H1 (cell line): ENCODE results near the gene TXNL4A. TPM values are rescaled to one million over a fixed set of nuclear protein-coding genes. Genes with fewer than 3 reads are reported as not detected.

ENCODE experiments used
- CTCF ChIA-PET: fragments of 300-600 bp; sonication (Branson Sonifier 250); formaldehyde crosslinking; loops from one replicate; lab custom pipeline; 2021; ENCODE audit not compliant: partially characterized antibody; lab: Charles Lee
- POLR2A ChIA-PET: fragments of 300-600 bp; sonication (Branson Sonifier 250); formaldehyde crosslinking; loops from one replicate; lab custom pipeline; 2021; ENCODE audit warnings: inconsistent platforms; ENCODE audit not compliant: partially characterized antibody; lab: Charles Lee
- DNase-seq, 2 experiments: peaks; one replicate each; pipeline versions ENCODE4 v3.0.0 to v3.0.0-alpha.2; 2010 to 2022; ENCODE audit warnings: low spot score in 2 of 2, low read depth in 1 of 2, mixed read lengths in 1 of 2
- FAIRE-seq: peaks from 2 replicates; lab custom pipeline; 2011; peaks lifted over from hg19 to GRCh38; lab: Jason Lieb, UNC
- H2AFZ ChIP-seq: 2 replicates; pipeline ENCODE4 v1.8.1; 2012; ENCODE audit warnings: low read length, inconsistent platforms
- H2AK5ac ChIP-seq: 2 replicates; pipeline ENCODE4 v1.6.1; 2013; ENCODE audit warnings: low read depth, low read length
- H2BK120ac ChIP-seq: replicated peaks from 2 replicates; pipeline ENCODE3; 2013; ENCODE audit warnings: low read depth, low read length, inconsistent platforms
- H2BK12ac ChIP-seq: 2 replicates; pipeline ENCODE4 v1.6.1; 2013; ENCODE audit warnings: low read depth, low read length
- H2BK15ac ChIP-seq: 2 replicates; pipeline ENCODE4 v1.6.1; 2013; ENCODE audit warnings: low read length
- H2BK20ac ChIP-seq: 2 replicates; pipeline ENCODE4 v1.6.1; 2013; ENCODE audit warnings: low read length
- H2BK5ac ChIP-seq: 2 replicates; pipeline ENCODE4 v1.6.1; 2013; ENCODE audit warnings: low read depth, low read length
- H3K14ac ChIP-seq: 2 replicates; pipeline ENCODE4 v1.6.1; 2013; ENCODE audit warnings: inconsistent platforms; ENCODE audit not compliant: insufficient read length
- H3K18ac ChIP-seq: 2 replicates; pipeline ENCODE4 v1.6.1; 2013; ENCODE audit warnings: low read length; ENCODE audit errors: extremely low read depth
- H3K23ac ChIP-seq: 2 replicates; pipeline ENCODE4 v1.6.1; 2013; ENCODE audit warnings: inconsistent platforms; ENCODE audit not compliant: insufficient read length
- H3K23me2 ChIP-seq: 2 replicates; pipeline ENCODE4 v1.6.1; 2013; ENCODE audit warnings: low read depth, low read length
- H3K27ac ChIP-seq: 2 replicates; pipeline ENCODE4 v1.6.1; 2011; ENCODE audit warnings: low read depth, low read length, inconsistent platforms
- H3K27me3 ChIP-seq, 4 experiments: replicated peaks in 1 of 4; 1 replicate in 1 of 4; 2 replicates in 3 of 4; pipeline versions ENCODE4 v1.6.1 to v1.8.1; 2011 to 2013; ENCODE audit warnings: low read length in 3 of 4, mild to moderate bottlenecking in 3 of 4, inconsistent platforms in 2 of 4, mixed read lengths in 2 of 4, moderate library complexity in 1 of 4; ENCODE audit not compliant: control insufficient read depth in 3 of 4, insufficient read depth in 3 of 4; ENCODE audit errors: extremely low read depth in 1 of 4
- H3K36me3 ChIP-seq, 4 experiments: 2 replicates each; pipeline versions ENCODE4 v1.6.1 to v1.8.1; 2011 to 2013; ENCODE audit warnings: mild to moderate bottlenecking in 4 of 4, low read length in 3 of 4, moderate library complexity in 2 of 4, control low read depth in 1 of 4, inconsistent platforms in 1 of 4; ENCODE audit not compliant: insufficient read depth in 4 of 4, control insufficient read depth in 2 of 4
- H3K4ac ChIP-seq: replicated peaks from 2 replicates; pipeline ENCODE3; 2013; ENCODE audit warnings: low read length, low read depth, mixed read lengths, inconsistent platforms; ENCODE audit not compliant: insufficient read length
- H3K4me1 ChIP-seq, 4 experiments: replicated peaks in 1 of 4; 1 replicate in 1 of 4; 2 replicates in 3 of 4; pipeline versions ENCODE4 v1.6.1 to v1.8.1; 2011 to 2013; ENCODE audit warnings: low read length in 3 of 4, inconsistent platforms in 2 of 4, mixed read lengths in 1 of 4; ENCODE audit not compliant: insufficient read depth in 4 of 4, control insufficient read depth in 3 of 4
- H3K4me2 ChIP-seq, 2 experiments: 2 replicates each; pipeline versions ENCODE4 v1.6.1 to v1.8.1; 2011 to 2013; ENCODE audit warnings: low read depth in 2 of 2, low read length in 2 of 2, control low read depth in 1 of 2, inconsistent platforms in 1 of 2, mild to moderate bottlenecking in 1 of 2; ENCODE audit not compliant: insufficient read depth in 1 of 2
- H3K4me3 ChIP-seq, 4 experiments: fragments of 200-600, 300-600 bp in 1 of 4; sonication (generic), shearing (Covaris generic), sonication (Bioruptor Twin) in 1 of 4; 2 replicates each; pipeline versions ENCODE4 v1.5.1 to v1.8.1; 2011 to 2016; ENCODE audit warnings: low read length in 4 of 4, low read depth in 3 of 4, control low read depth in 2 of 4, inconsistent platforms in 2 of 4, mild to moderate bottlenecking in 2 of 4, mixed read lengths in 1 of 4, moderate library complexity in 1 of 4; ENCODE audit not compliant: insufficient read depth in 2 of 4; ENCODE audit errors: extremely low read depth in 1 of 4
- H3K56ac ChIP-seq: replicated peaks from 2 replicates; pipeline ENCODE3; 2013; ENCODE audit warnings: low read depth, mild to moderate bottlenecking, mixed read lengths, low read length, inconsistent platforms; ENCODE audit not compliant: insufficient read length
- H3K79me1 ChIP-seq: 2 replicates; pipeline ENCODE4 v1.6.1; 2013; ENCODE audit warnings: low read depth, low read length, control low read depth
- H3K79me2 ChIP-seq, 2 experiments: 2 replicates each; pipeline versions ENCODE4 v1.6.1 to v1.8.1; 2012 to 2013; ENCODE audit warnings: low read length in 2 of 2, mild to moderate bottlenecking in 2 of 2, inconsistent platforms in 1 of 2; ENCODE audit not compliant: insufficient read depth in 2 of 2, control insufficient read depth in 1 of 2
- H3K9ac ChIP-seq, 4 experiments: replicated peaks in 1 of 4; 1 replicate in 1 of 4; 2 replicates in 3 of 4; pipeline versions ENCODE4 v1.6.1 to v1.8.1; 2011 to 2013; ENCODE audit warnings: low read depth in 3 of 4, low read length in 3 of 4, control low read depth in 2 of 4, mild to moderate bottlenecking in 2 of 4, moderate library complexity in 2 of 4, inconsistent platforms in 1 of 4; ENCODE audit errors: extremely low read depth in 1 of 4
- H3K9me3 ChIP-seq, 2 experiments: 2 replicates each; pipeline versions ENCODE4 v1.6.1 to v1.8.1; 2012 to 2013; ENCODE audit warnings: mild to moderate bottlenecking in 2 of 2, moderate library complexity in 2 of 2, control low read depth in 1 of 2, inconsistent platforms in 1 of 2, low read depth in 1 of 2, low read length in 1 of 2, mixed read lengths in 1 of 2; ENCODE audit not compliant: insufficient read depth in 2 of 2
- H4K20me1 ChIP-seq, 2 experiments: replicated peaks in 1 of 2; 2 replicates each; pipeline versions ENCODE3 to v1.8.1; 2011 to 2013; ENCODE audit warnings: inconsistent platforms in 2 of 2, low read length in 2 of 2, mild to moderate bottlenecking in 1 of 2; ENCODE audit not compliant: insufficient read depth in 2 of 2, control insufficient read depth in 1 of 2
- H4K5ac ChIP-seq: 2 replicates; pipeline ENCODE4 v1.6.1; 2013; ENCODE audit warnings: low read length, low read depth, mixed read lengths, inconsistent platforms; ENCODE audit not compliant: insufficient read length
- H4K8ac ChIP-seq: 2 replicates; pipeline ENCODE4 v1.8.0; 2013; ENCODE audit warnings: mild to moderate bottlenecking, moderate library complexity, low read length, inconsistent platforms; ENCODE audit not compliant: insufficient read depth; ENCODE audit errors: extremely low read depth
- H4K91ac ChIP-seq: replicated peaks from 2 replicates; pipeline ENCODE3; 2013; ENCODE audit warnings: low read length, mixed read lengths, inconsistent platforms; ENCODE audit not compliant: insufficient read length
- BCL11A ChIP-seq, 2 experiments: IDR thresholded peaks; one replicate each; pipeline ENCODE4 v1.6.1; 2011; ENCODE audit warnings: low read depth in 2 of 2, low read length in 2 of 2, mild to moderate bottlenecking in 2 of 2
- BRCA1 ChIP-seq: IDR thresholded peaks from 2 replicates; pipeline ENCODE4 v1.6.1; 2012; ENCODE audit warnings: low read depth, low read length, improper control_type of control experiment
- CTCF ChIP-seq, 3 experiments: IDR thresholded peaks; 1 replicate in 2 of 3; 2 replicates in 1 of 3; pipeline versions ENCODE4 v1.5.1 to v1.6.1; 2011; ENCODE audit warnings: low read length in 3 of 3, mild to moderate bottlenecking in 3 of 3, inconsistent platforms in 2 of 3, low read depth in 1 of 3, moderate library complexity in 1 of 3; ENCODE audit not compliant: insufficient read depth in 1 of 3; ENCODE audit errors: control extremely low read depth in 1 of 3
- GABPA ChIP-seq: IDR thresholded peaks from 2 replicates; pipeline ENCODE4 v1.6.1; 2011; ENCODE audit warnings: mild to moderate bottlenecking, low read length, moderate library complexity, borderline replicate concordance; ENCODE audit not compliant: insufficient read depth
- MAX ChIP-seq: IDR thresholded peaks from 2 replicates; pipeline ENCODE4 v1.6.1; 2012; ENCODE audit warnings: inconsistent platforms
- RAD21 ChIP-seq, 2 experiments: IDR thresholded peaks in 1 of 2; conservative IDR thresholded peaks in 1 of 2; 2 replicates each; pipeline ENCODE4 v1.6.1; 2011; ENCODE audit warnings: low read depth in 2 of 2, low read length in 2 of 2, improper control_type of control experiment in 1 of 2, inconsistent platforms in 1 of 2, mild to moderate bottlenecking in 1 of 2, moderate library complexity in 1 of 2
- RXRA ChIP-seq: IDR thresholded peaks from 2 replicates; pipeline ENCODE4 v1.6.1; 2011; ENCODE audit warnings: low read depth, mild to moderate bottlenecking, low read length, moderate library complexity; ENCODE audit not compliant: insufficient read depth
- SIX5 ChIP-seq: IDR thresholded peaks from 2 replicates; pipeline ENCODE4 v1.6.1; 2011; ENCODE audit warnings: mild to moderate bottlenecking, low read depth, low read length
- WGBS, 2 experiments: shearing (Covaris generic) in 1 of 2; methylation state at CpG; one replicate each; pipeline versions ENCODE4 v1.1.6 to v1.1.7; 2013 to 2015; ENCODE audit warnings: low lambda C conversion rate in 2 of 2, mixed read lengths in 2 of 2, inconsistent platforms in 1 of 2, low coverage in 1 of 2, missing lambda C conversion rate in 1 of 2; ENCODE audit not compliant: insufficient replicate concordance in 2 of 2, insufficient coverage in 1 of 2, insufficient read length in 1 of 2; ENCODE audit errors: extremely low coverage in 1 of 2, missing lambda C conversion rate in 1 of 2; 5-methylcytosine and 5-hydroxymethylcytosine counted together
- polyA plus RNA-seq, 7 experiments: library from polyadenylated mRNA; depleted of rRNA in 3 of 7; stranded (reverse) in 5 of 7; unstranded in 2 of 7; fragments of >200 nt in 5 of 7; fragments of 200-250 nt in 2 of 7; gene quantifications; 1 replicate in 5 of 7; 2 replicates in 1 of 7; 4 replicates in 1 of 7; pipeline versions ENCODE4 v1.2.1 to v1.2.3, GENCODE V29; 2011 to 2013; ENCODE audit warnings: missing spikeins in 2 of 7, mixed read lengths in 2 of 7
- total RNA-seq: library from RNA; stranded (reverse); fragmentation: NEBNext Ultra II Directional; extraction: Animal tissue kit (Norgen Biotek cat#: 25700); gene quantifications from 2 replicates; pipeline ENCODE4 v1.2.1, GENCODE V29; 2021

Gene TXNL4A
- total and polyA plus RNA-seq, 2 of the 8 experiments (the other 6 are each of a cell fraction or from before 2014, with no cell fraction given) = 169 to 181 TPM

GRCh38 chr18:79941473-79942119, 46.8 kb downstream of the TXNL4A start:
- Histone ChIP-seq H4K8ac (no peak overlapping the region), H2BK120ac (no peak overlapping the region), H3K18ac (no peak overlapping the region), H3K56ac (no peak overlapping the region), H3K27me3 (no peaks in the 10 kb centered on the region; a peak in 1 of 7 replicates), H3K4me3 (no peak overlapping the region), H3K4me1 (peaks cover 0 to 13% (median 8%) of the 10 kb centered on the region in 4 experiments; a peak in 4 of 7 replicates), H3K79me1 (peaks cover 5% of the 10 kb centered on the region), H3K14ac (no peak overlapping the region), H3K23ac (no peak overlapping the region), H3K79me2 (peaks cover 0 to 3% of the 10 kb centered on the region in 2 experiments; a peak in 2 of 4 replicates), H2BK20ac (no peak overlapping the region), H3K27ac (no peak overlapping the region), H3K4ac (no peak overlapping the region), H3K36me3 (no peaks in the 10 kb centered on the region; a peak in 1 of 8 replicates), H2BK5ac (no peak overlapping the region), H3K9ac (no peak overlapping the region), H4K91ac (no peak overlapping the region), H2BK15ac (no peak overlapping the region), H4K20me1 (peaks cover 5 to 17% of the 10 kb centered on the region in 2 experiments), H4K5ac (no peak overlapping the region), H3K9me3 (no peaks in the 10 kb centered on the region), H2AK5ac (no peak overlapping the region), H3K23me2 (no peaks in the 10 kb centered on the region), H2BK12ac (no peak overlapping the region), H2AFZ (no peak overlapping the region), H3K4me2 (no peak overlapping the region)
- 93% methylated on average over 16 of the region's 16 CpGs; no CpG with 5 or more reads in 1 of the 2 experiments for WGBS, 2 experiments
- no peak for DNase-seq
- POLR2A ChIA-PET = interaction anchor here (1.6 to 1.7 kb wide), 2 partner anchors 11 to 26 kb away, joined by 3 to 4 read pairs; no protein-coding TSS in a partner anchor
- CTCF ChIA-PET = interaction anchor here (1.2 kb wide), 1 partner anchor 11 kb away, joined by 4 read pairs; no protein-coding TSS in a partner anchor
- FAIRE-seq = no peak
- TF ChIP-seq RAD21 (IDR thresholded peaks at IDR 0.05 in 1 of 2, conservative IDR thresholded peaks at IDR 0.05 in 1 of 2; ENCODE audit: low read depth in 2 of 2, low read length in 2 of 2) = no peak
- no peak for TF ChIP-seq BRCA1
- no peak for TF ChIP-seq SIX5
- no peak for TF ChIP-seq CTCF (IDR thresholded peaks at IDR 0.05; ENCODE audit: control extremely low read depth in 1 of 3, insufficient read depth in 1 of 3, low read depth in 1 of 3, low read length in 3 of 3)
- no peak for TF ChIP-seq GABPA
- no peak for TF ChIP-seq MAX
- TF ChIP-seq BCL11A (IDR thresholded peaks at IDR 0.05; ENCODE audit: low read depth in 2 of 2, low read length in 2 of 2) = no peak
- no peak for TF ChIP-seq RXRA
